HUES64 (cell line): ENCODE results near the gene BCL2.

Experiments
- H3K27ac ChIP-seq: 2 replicates; pipeline ENCODE4 v1.7.0; 2013; ENCODE audit warnings: low read depth, low read length, inconsistent platforms
- H3K27me3 ChIP-seq: 2 replicates; pipeline ENCODE4 v1.6.1; 2013; ENCODE audit warnings: mild to moderate bottlenecking, low read length; ENCODE audit not compliant: insufficient read depth
- H3K36me3 ChIP-seq: 2 replicates; pipeline ENCODE4 v1.6.1; 2013; ENCODE audit warnings: mild to moderate bottlenecking, low read length; ENCODE audit not compliant: insufficient read depth
- H3K4me1 ChIP-seq: 2 replicates; pipeline ENCODE4 v1.6.1; 2013; ENCODE audit warnings: mild to moderate bottlenecking, low read length, moderate library complexity; ENCODE audit not compliant: insufficient read depth
- H3K4me3 ChIP-seq: 2 replicates; pipeline ENCODE4 v1.5.1; 2013; ENCODE audit warnings: mild to moderate bottlenecking, low read length, moderate library complexity
- H3K9ac ChIP-seq: 2 replicates; pipeline ENCODE4 v1.6.1; 2013; ENCODE audit warnings: mild to moderate bottlenecking, low read depth, low read length
- H3K9me3 ChIP-seq: 2 replicates; pipeline ENCODE4 v1.6.1; 2013; ENCODE audit warnings: low read depth, low read length; ENCODE audit not compliant: insufficient read depth
- WGBS: fragments of 150-250, 120-280 bp; methylation state at CpG from one replicate; pipeline ENCODE4 v1.1.7; 2013; ENCODE audit warnings: missing lambda C conversion rate; 5-methylcytosine and 5-hydroxymethylcytosine counted together

Gene BCL2

GRCh38 chr18:63315131-63315662, 4.4 kb downstream of the BCL2 start:
- 84% methylated on average over 3 of the region's 3 CpGs for WGBS
- Histone ChIP-seq H3K9me3 (no peaks in the 10 kb centered on the region), H3K36me3 (no peaks in the 10 kb centered on the region), H3K4me3 (no peak overlapping the region), H3K4me1 (peaks cover 7% of the 10 kb centered on the region), H3K27ac (no peak overlapping the region), H3K9ac (no peak overlapping the region), H3K27me3 (peaks cover 35% of the 10 kb centered on the region)

GRCh38 chr18:63314062-63314790, 5.3 kb downstream of the BCL2 start:
- Histone ChIP-seq H3K36me3 (no peaks in the 10 kb centered on the region), H3K9me3 (no peaks in the 10 kb centered on the region), H3K27me3 (peaks cover 32% of the 10 kb centered on the region), H3K4me1 (peaks cover 7% of the 10 kb centered on the region), H3K27ac (no peak overlapping the region), H3K9ac (no peak overlapping the region), H3K4me3 (no peak overlapping the region)
- WGBS: 90% methylated on average over 3 of the region's 4 CpGs

- no peak overlapping the region for H3K9ac ChIP-seq
- peaks cover 24% of the 10 kb centered on the region for H3K27me3 ChIP-seq
- H3K27ac ChIP-seq: no peak overlapping the region
- H3K9me3 ChIP-seq: no peaks in the 10 kb centered on the region
- WGBS: 100% methylated on average over 3 of the region's 5 CpGs
- H3K4me3 ChIP-seq: no peak overlapping the region
- H3K4me1 ChIP-seq: no peaks in the 10 kb centered on the region; the same call in 1 of the 2 replicates
- H3K36me3 ChIP-seq: no peaks in the 10 kb centered on the region
Observed at GRCh38 chr18:63313396-63313917, 6.1 kb downstream of the BCL2 start.

- Histone ChIP-seq H3K27me3 (peaks cover 18% of the 10 kb centered on the region), H3K36me3 (no peaks in the 10 kb centered on the region), H3K9me3 (no peaks in the 10 kb centered on the region), H3K9ac (no peak overlapping the region), H3K4me3 (no peak overlapping the region), H3K27ac (no peak overlapping the region), H3K4me1 (no peaks in the 10 kb centered on the region)
- WGBS: 95% methylated on average over 5 of the region's 5 CpGs
Observed at GRCh38 chr18:63312737-63313395, 6.7 kb downstream of the BCL2 start.

GRCh38 chr18:63312019-63312409, 7.6 kb downstream of the BCL2 start:
- Histone ChIP-seq H3K27me3 (peaks cover 10% of the 10 kb centered on the region), H3K9ac (no peak overlapping the region), H3K4me3 (no peak overlapping the region), H3K4me1 (no peaks in the 10 kb centered on the region), H3K9me3 (no peaks in the 10 kb centered on the region), H3K36me3 (no peaks in the 10 kb centered on the region), H3K27ac (no peak overlapping the region)
- WGBS: 100% methylated on average over 3 of the region's 3 CpGs

GRCh38 chr18:63311118-63312018, 8.2 kb downstream of the BCL2 start:
- H3K27ac ChIP-seq: no peak overlapping the region
- H3K4me3 ChIP-seq: no peak overlapping the region
- peaks cover 4% of the 10 kb centered on the region; the same call in 1 of the 2 replicates for H3K27me3 ChIP-seq
- no peak overlapping the region for H3K9ac ChIP-seq
- H3K4me1 ChIP-seq: no peaks in the 10 kb centered on the region
- no peaks in the 10 kb centered on the region for H3K9me3 ChIP-seq
- H3K36me3 ChIP-seq: no peaks in the 10 kb centered on the region
- 88% methylated on average over 8 of the region's 8 CpGs for WGBS

GRCh38 chr18:63309422-63309821, 10.1 kb downstream of the BCL2 start:
- Histone ChIP-seq H3K4me1 (no peaks in the 10 kb centered on the region), H3K36me3 (no peaks in the 10 kb centered on the region), H3K27ac (no peak overlapping the region), H3K27me3 (no peaks in the 10 kb centered on the region), H3K9ac (no peak overlapping the region), H3K9me3 (no peaks in the 10 kb centered on the region), H3K4me3 (no peak overlapping the region)
- WGBS: 86% methylated on average over 5 of the region's 5 CpGs

GRCh38 chr18:63307551-63308200, 11.9 kb downstream of the BCL2 start:
- Histone ChIP-seq H3K36me3 (no peaks in the 10 kb centered on the region), H3K27ac (no peak overlapping the region), H3K27me3 (no peaks in the 10 kb centered on the region), H3K9me3 (no peaks in the 10 kb centered on the region), H3K4me3 (no peak overlapping the region), H3K9ac (no peak overlapping the region), H3K4me1 (no peaks in the 10 kb centered on the region)
- WGBS: 88% methylated on average over 2 of the region's 2 CpGs

GRCh38 chr18:63306819-63307550, 12.6 kb downstream of the BCL2 start:
- Histone ChIP-seq H3K9me3 (no peaks in the 10 kb centered on the region), H3K27me3 (no peaks in the 10 kb centered on the region), H3K4me3 (no peak overlapping the region), H3K36me3 (no peaks in the 10 kb centered on the region), H3K9ac (no peak overlapping the region), H3K4me1 (no peaks in the 10 kb centered on the region), H3K27ac (no peak overlapping the region)
- 88% methylated on average over 7 of the region's 7 CpGs for WGBS

- Histone ChIP-seq H3K36me3 (no peaks in the 10 kb centered on the region), H3K9ac (no peak overlapping the region), H3K27me3 (no peaks in the 10 kb centered on the region), H3K4me1 (no peaks in the 10 kb centered on the region), H3K4me3 (no peak overlapping the region), H3K9me3 (no peaks in the 10 kb centered on the region), H3K27ac (no peak overlapping the region)
- 94% methylated on average over 6 of the region's 6 CpGs for whole genome bisulfite sequencing
Observed at GRCh38 chr18:63306249-63306648, 13.3 kb downstream of the BCL2 start.
